Measurements from ENCODE around the gene UBE2I. TPM values are rescaled to one million over a fixed set of nuclear protein-coding genes. Genes with fewer than 3 reads are reported as not detected.

UBE2I gene
- total and polyA plus RNA-seq, 4 donors: 19.4 to 23.9 (median 22.5) TPM

DNA sequence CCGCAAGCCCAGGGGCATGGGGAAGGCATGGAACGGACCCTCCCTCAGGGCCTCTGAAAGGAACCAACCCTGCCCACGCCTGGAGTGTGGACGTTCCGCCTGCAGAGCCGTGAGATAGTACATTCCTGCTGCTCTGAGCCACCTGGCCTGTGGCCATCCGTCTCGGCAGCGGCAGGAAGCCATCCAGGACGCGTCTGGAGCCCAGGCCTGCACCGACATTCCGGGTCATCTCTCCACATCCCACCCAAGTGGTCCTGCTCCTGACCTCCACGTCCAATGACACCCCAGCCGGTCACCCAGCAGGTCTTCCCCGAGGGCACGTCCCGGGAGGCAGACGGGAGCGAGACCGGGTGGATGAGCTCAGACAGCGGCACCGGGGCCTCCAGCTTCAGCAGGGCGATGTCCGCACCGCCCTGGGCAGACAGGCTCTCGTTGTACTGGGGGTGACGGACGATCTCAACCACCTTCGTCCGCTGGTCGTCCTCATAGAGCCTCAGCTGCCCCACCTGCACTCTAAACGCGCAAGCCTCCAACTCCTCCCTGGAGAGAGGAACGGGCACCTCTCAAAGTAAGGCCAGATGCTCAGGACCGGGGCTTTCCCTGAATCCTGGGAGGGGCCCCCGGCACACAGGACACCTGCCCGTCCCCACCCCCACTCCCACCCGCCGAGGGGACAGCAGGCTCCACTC is 21.3 kb upstream of the UBE2I start:
- TF ChIP-seq JUND (IDR thresholded peaks at IDR 0.05): no peak
- no peak for TF ChIP-seq RAD21 (IDR thresholded peaks at IDR 0.05)
- TF ChIP-seq FOXA2 (IDR thresholded peaks at IDR 0.05): no peak
- TF ChIP-seq, protein P1, sequence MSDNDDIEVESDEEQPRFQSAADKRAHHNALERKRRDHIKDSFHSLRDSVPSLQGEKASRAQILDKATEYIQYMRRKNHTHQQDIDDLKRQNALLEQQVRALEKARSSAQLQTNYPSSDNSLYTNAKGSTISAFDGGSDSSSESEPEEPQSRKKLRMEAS (IDR thresholded peaks at IDR 0.05): no peak
- no peak for TF ChIP-seq YY1 (IDR thresholded peaks at IDR 0.05)
- no peak for TF ChIP-seq GABPA (IDR thresholded peaks at IDR 0.05 in 1 of 2, conservative IDR thresholded peaks at IDR 0.05 in 1 of 2)
- H3K27me3 ChIP-seq (ENCODE audit: control insufficient read depth in 4 of 4, insufficient read depth in 4 of 4, low read length in 3 of 4): no peaks in the 10 kb centered on the region
- 63% methylated on average over 40 of the region's 40 CpGs for WGBS
- H3K36me3 ChIP-seq (ENCODE audit: control insufficient read depth in 4 of 4, insufficient read depth in 3 of 4, low read depth in 1 of 4, low read length in 3 of 4): no peaks in the 10 kb centered on the region
- H3K9ac ChIP-seq (ENCODE audit: low read depth in 1 of 2, low read length in 2 of 2): no peak overlapping the region
- no peak for DNase-seq (ENCODE audit: low spot score)
- H3K4me3 ChIP-seq (ENCODE audit: low read depth in 1 of 3, low read length in 3 of 3): no peak overlapping the region
- peaks cover 9 to 25% (median 15%) of the 10 kb centered on the region in 4 donors for H3K4me1 ChIP-seq (ENCODE audit: control insufficient read depth in 4 of 4, insufficient read depth in 4 of 4, low read length in 3 of 4)
- no peaks in the 10 kb centered on the region for H3K9me3 ChIP-seq (ENCODE audit: control insufficient read depth in 4 of 4, low read length in 3 of 4)
- no peak overlapping the region for H3K27ac ChIP-seq (ENCODE audit: low read depth in 1 of 2, low read length in 2 of 2)

DNA sequence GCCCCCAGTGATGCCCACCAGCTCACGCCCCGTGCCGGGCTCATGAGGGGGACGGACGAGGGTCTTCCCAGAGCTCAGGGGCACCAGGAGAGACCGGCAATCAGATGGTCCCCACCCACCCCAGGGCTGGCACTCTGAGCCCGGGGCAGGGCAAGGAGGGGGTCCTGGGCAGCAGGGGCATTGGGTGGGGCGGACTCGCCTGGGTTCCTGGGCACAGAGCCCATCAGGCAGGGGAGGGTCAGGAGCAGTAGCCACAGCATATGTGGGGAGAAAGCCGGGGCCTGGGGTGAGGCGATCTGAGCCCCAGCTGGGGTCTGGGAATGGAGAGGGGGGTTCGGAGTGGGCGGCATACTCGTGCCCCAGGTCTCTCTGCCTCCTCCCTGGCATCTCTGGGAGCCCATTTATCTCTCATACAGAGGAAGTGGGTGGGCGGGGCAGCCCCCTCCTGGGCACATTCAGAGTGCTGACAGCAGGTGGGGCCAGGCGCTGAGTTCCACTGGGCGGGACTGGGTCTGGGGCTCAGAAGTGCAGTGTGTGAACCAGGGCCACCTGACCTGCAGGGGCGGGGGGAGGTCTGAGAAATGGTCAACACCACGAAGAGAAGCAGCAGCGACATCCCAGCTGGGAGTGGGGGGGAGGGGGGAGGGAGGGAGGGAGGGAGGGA is 20.5 kb upstream of the UBE2I start:
- Histone ChIP-seq H3K9me3 (ENCODE audit: control insufficient read depth in 4 of 4, low read length in 3 of 4) (no peaks in the 10 kb centered on the region), H3K4me1 (ENCODE audit: control insufficient read depth in 4 of 4, insufficient read depth in 4 of 4, low read length in 3 of 4) (peaks cover 9 to 25% (median 15%) of the 10 kb centered on the region in 4 donors), H3K9ac (ENCODE audit: low read depth in 1 of 2, low read length in 2 of 2) (no peak overlapping the region), H3K27me3 (ENCODE audit: control insufficient read depth in 4 of 4, insufficient read depth in 4 of 4, low read length in 3 of 4) (no peaks in the 10 kb centered on the region), H3K4me3 (ENCODE audit: low read depth in 1 of 3, low read length in 3 of 3) (no peak overlapping the region), H3K36me3 (ENCODE audit: control insufficient read depth in 4 of 4, insufficient read depth in 3 of 4, low read depth in 1 of 4, low read length in 3 of 4) (no peaks in the 10 kb centered on the region), H3K27ac (ENCODE audit: low read depth in 1 of 2, low read length in 2 of 2) (no peak overlapping the region)
- DNase-seq (ENCODE audit: low spot score): no peak
- 59% methylated on average over 20 of the region's 20 CpGs for WGBS
- no peak for TF ChIP-seq SP1 (IDR thresholded peaks at IDR 0.05)
- TF ChIP-seq FOXA2 (IDR thresholded peaks at IDR 0.05): no peak
- TF ChIP-seq HNF4G (IDR thresholded peaks at IDR 0.05): no peak
- TF ChIP-seq YY1 (IDR thresholded peaks at IDR 0.05): no peak
- no peak for TF ChIP-seq NR2F2 (IDR thresholded peaks at IDR 0.05)
- no peak for TF ChIP-seq FOXA1 (IDR thresholded peaks at IDR 0.05)
- no peak for TF ChIP-seq JUND (IDR thresholded peaks at IDR 0.05)
- no peak for TF ChIP-seq TAF1 (conservative IDR thresholded peaks at IDR 0.05)
- TF ChIP-seq, protein P1 (IDR thresholded peaks at IDR 0.05): no peak
- TF ChIP-seq, protein P2, sequence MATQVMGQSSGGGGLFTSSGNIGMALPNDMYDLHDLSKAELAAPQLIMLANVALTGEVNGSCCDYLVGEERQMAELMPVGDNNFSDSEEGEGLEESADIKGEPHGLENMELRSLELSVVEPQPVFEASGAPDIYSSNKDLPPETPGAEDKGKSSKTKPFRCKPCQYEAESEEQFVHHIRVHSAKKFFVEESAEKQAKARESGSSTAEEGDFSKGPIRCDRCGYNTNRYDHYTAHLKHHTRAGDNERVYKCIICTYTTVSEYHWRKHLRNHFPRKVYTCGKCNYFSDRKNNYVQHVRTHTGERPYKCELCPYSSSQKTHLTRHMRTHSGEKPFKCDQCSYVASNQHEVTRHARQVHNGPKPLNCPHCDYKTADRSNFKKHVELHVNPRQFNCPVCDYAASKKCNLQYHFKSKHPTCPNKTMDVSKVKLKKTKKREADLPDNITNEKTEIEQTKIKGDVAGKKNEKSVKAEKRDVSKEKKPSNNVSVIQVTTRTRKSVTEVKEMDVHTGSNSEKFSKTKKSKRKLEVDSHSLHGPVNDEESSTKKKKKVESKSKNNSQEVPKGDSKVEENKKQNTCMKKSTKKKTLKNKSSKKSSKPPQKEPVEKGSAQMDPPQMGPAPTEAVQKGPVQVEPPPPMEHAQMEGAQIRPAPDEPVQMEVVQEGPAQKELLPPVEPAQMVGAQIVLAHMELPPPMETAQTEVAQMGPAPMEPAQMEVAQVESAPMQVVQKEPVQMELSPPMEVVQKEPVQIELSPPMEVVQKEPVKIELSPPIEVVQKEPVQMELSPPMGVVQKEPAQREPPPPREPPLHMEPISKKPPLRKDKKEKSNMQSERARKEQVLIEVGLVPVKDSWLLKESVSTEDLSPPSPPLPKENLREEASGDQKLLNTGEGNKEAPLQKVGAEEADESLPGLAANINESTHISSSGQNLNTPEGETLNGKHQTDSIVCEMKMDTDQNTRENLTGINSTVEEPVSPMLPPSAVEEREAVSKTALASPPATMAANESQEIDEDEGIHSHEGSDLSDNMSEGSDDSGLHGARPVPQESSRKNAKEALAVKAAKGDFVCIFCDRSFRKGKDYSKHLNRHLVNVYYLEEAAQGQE (IDR thresholded peaks at IDR 0.05): no peak
- no peak for TF ChIP-seq RXRA (IDR thresholded peaks at IDR 0.05)
- TF ChIP-seq, protein P3, sequence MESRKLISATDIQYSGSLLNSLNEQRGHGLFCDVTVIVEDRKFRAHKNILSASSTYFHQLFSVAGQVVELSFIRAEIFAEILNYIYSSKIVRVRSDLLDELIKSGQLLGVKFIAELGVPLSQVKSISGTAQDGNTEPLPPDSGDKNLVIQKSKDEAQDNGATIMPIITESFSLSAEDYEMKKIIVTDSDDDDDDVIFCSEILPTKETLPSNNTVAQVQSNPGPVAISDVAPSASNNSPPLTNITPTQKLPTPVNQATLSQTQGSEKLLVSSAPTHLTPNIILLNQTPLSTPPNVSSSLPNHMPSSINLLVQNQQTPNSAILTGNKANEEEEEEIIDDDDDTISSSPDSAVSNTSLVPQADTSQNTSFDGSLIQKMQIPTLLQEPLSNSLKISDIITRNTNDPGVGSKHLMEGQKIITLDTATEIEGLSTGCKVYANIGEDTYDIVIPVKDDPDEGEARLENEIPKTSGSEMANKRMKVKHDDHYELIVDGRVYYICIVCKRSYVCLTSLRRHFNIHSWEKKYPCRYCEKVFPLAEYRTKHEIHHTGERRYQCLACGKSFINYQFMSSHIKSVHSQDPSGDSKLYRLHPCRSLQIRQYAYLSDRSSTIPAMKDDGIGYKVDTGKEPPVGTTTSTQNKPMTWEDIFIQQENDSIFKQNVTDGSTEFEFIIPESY (IDR thresholded peaks at IDR 0.05): no peak
- TF ChIP-seq HNF4A (conservative IDR thresholded peaks at IDR 0.05): no peak
- no peak for TF ChIP-seq EGR1 (IDR thresholded peaks at IDR 0.05; ENCODE audit: low read depth in 2 of 2)
- TF ChIP-seq GABPA (IDR thresholded peaks at IDR 0.05 in 1 of 2, conservative IDR thresholded peaks at IDR 0.05 in 1 of 2): no peak
- TF ChIP-seq, protein P4, sequence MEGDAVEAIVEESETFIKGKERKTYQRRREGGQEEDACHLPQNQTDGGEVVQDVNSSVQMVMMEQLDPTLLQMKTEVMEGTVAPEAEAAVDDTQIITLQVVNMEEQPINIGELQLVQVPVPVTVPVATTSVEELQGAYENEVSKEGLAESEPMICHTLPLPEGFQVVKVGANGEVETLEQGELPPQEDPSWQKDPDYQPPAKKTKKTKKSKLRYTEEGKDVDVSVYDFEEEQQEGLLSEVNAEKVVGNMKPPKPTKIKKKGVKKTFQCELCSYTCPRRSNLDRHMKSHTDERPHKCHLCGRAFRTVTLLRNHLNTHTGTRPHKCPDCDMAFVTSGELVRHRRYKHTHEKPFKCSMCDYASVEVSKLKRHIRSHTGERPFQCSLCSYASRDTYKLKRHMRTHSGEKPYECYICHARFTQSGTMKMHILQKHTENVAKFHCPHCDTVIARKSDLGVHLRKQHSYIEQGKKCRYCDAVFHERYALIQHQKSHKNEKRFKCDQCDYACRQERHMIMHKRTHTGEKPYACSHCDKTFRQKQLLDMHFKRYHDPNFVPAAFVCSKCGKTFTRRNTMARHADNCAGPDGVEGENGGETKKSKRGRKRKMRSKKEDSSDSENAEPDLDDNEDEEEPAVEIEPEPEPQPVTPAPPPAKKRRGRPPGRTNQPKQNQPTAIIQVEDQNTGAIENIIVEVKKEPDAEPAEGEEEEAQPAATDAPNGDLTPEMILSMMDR (IDR thresholded peaks at IDR 0.05; ENCODE audit: low read depth, low read length, missing input control): no peak
- TF ChIP-seq, protein P5, sequence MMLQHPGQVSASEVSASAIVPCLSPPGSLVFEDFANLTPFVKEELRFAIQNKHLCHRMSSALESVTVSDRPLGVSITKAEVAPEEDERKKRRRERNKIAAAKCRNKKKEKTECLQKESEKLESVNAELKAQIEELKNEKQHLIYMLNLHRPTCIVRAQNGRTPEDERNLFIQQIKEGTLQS (IDR thresholded peaks at IDR 0.05): no peak
- TF ChIP-seq RAD21 (IDR thresholded peaks at IDR 0.05): no peak
